HEK293 (cell line): Measurements from ENCODE around the gene CHD1L.

Experiments
- CTCF ChIA-PET: fragments of 350-600 bp; formaldehyde crosslinking; extraction: SDS; loops from one replicate; lab custom pipeline; 2021; ENCODE audit warnings: antibody characterized with exemption; lab: Yijun Ruan, JAX
- POLR2A ChIA-PET: fragments of 300-600 bp; formaldehyde crosslinking; extraction: SDS; loops from one replicate; lab custom pipeline; 2020; ENCODE audit warnings: antibody characterized with exemption, inconsistent platforms; lab: Yijun Ruan, JAX
- H3K27ac ChIP-seq: fragments of 200-500 bp; sonication (Bioruptor generic); 2 replicates; pipeline ENCODE4 v1.5.1; 2014; ENCODE audit warnings: low read depth, low read length, control low read depth, inconsistent platforms; ENCODE audit errors: extremely low read depth
- H3K36me3 ChIP-seq, 2 experiments: fragments of 200-500 bp in 1 of 2; sonication (Bioruptor generic) in 1 of 2; 1 replicate in 1 of 2; 2 replicates in 1 of 2; pipeline ENCODE4 v1.5.1; 2014 to 2017; ENCODE audit warnings: inconsistent platforms in 2 of 2, low read length in 2 of 2; ENCODE audit not compliant: control insufficient read depth in 2 of 2, insufficient read depth in 1 of 2
- H3K4me1 ChIP-seq: fragments of 200-500 bp; sonication (Bioruptor generic); 2 replicates; pipeline ENCODE4 v1.5.1; 2014; ENCODE audit warnings: mild to moderate bottlenecking, low read length, inconsistent platforms; ENCODE audit not compliant: control insufficient read depth, insufficient read depth
- H3K4me3 ChIP-seq: 2 replicates; pipeline ENCODE4 v1.5.1; 2011; ENCODE audit warnings: low read depth, mild to moderate bottlenecking, control low read depth, low read length, moderate library complexity
- H3K9me3 ChIP-seq: fragments of 200-500 bp; sonication (Bioruptor generic); 2 replicates; pipeline ENCODE4 v1.5.1; 2014; ENCODE audit warnings: low read depth, low read length, inconsistent platforms; ENCODE audit not compliant: control insufficient read depth, insufficient read depth
- GLIS1 ChIP-seq: fragments of 450-650 bp; formaldehyde crosslinking; IDR thresholded peaks from 2 replicates; pipeline ENCODE4 v1.5.1; 2016; ENCODE audit warnings: missing biosample characterization, missing genetic modification characterization
- KLF10 ChIP-seq: fragments of 450-650 bp; IDR thresholded peaks from 2 replicates; pipeline ENCODE4 v1.5.1; 2018; ENCODE audit warnings: missing biosample characterization, mild to moderate bottlenecking, missing genetic modification characterization
- MYNN ChIP-seq: fragments of 450-650 bp; formaldehyde crosslinking; IDR thresholded peaks from 2 replicates; pipeline ENCODE4 v1.5.1; 2016; ENCODE audit warnings: missing biosample characterization, missing genetic modification characterization, borderline replicate concordance
- REST ChIP-seq: fragments of 450-650 bp; formaldehyde crosslinking; IDR thresholded peaks from 2 replicates; pipeline ENCODE4 v1.5.1; 2016; ENCODE audit warnings: missing biosample characterization, missing genetic modification characterization
- SETDB1 ChIP-seq: IDR thresholded peaks from one replicate; pipeline ENCODE4 v1.6.1; 2017; ENCODE audit warnings: mild to moderate bottlenecking, low read length, moderate library complexity, mixed read lengths; ENCODE audit not compliant: insufficient read length
- SP7 ChIP-seq: fragments of 450-650 bp; formaldehyde crosslinking; IDR thresholded peaks from 2 replicates; pipeline ENCODE4 v1.5.1; 2016; ENCODE audit warnings: missing biosample characterization, missing genetic modification characterization
- TRIM28 ChIP-seq: IDR thresholded peaks from 2 replicates; pipeline ENCODE4 v1.6.1; 2011; ENCODE audit warnings: low read length, control low read depth, borderline replicate concordance
- ZNF23 ChIP-seq: fragments of 450-650 bp; formaldehyde crosslinking; IDR thresholded peaks from 2 replicates; pipeline ENCODE4 v1.5.1; 2016; ENCODE audit warnings: missing biosample characterization, missing genetic modification characterization, borderline replicate concordance
- ZNF311 ChIP-seq: fragments of 450-650 bp; formaldehyde crosslinking; IDR thresholded peaks from 2 replicates; pipeline ENCODE4 v1.5.1; 2017; ENCODE audit warnings: missing biosample characterization, missing genetic modification characterization, borderline replicate concordance
- ZNF398 ChIP-seq: fragments of 450-650 bp; formaldehyde crosslinking; IDR thresholded peaks from 2 replicates; pipeline ENCODE4 v1.5.1; 2017; ENCODE audit warnings: missing biosample characterization, missing genetic modification characterization
- ZNF521 ChIP-seq: fragments of 450-650 bp; formaldehyde crosslinking; IDR thresholded peaks from 2 replicates; pipeline ENCODE4 v1.5.1; 2017; ENCODE audit warnings: missing biosample characterization, mild to moderate bottlenecking, missing genetic modification characterization
- ZNF639 ChIP-seq: fragments of 450-650 bp; formaldehyde crosslinking; IDR thresholded peaks from 2 replicates; pipeline ENCODE4 v1.5.1; 2016; ENCODE audit warnings: missing biosample characterization, missing genetic modification characterization
- ZNF791 ChIP-seq: fragments of 450-650 bp; formaldehyde crosslinking; IDR thresholded peaks from 2 replicates; pipeline ENCODE4 v1.5.1; 2016; ENCODE audit warnings: missing biosample characterization, missing genetic modification characterization
- ZXDB ChIP-seq: fragments of 450-650 bp; formaldehyde crosslinking; IDR thresholded peaks from 2 replicates; pipeline ENCODE4 v1.5.1; 2016; ENCODE audit warnings: missing biosample characterization, missing genetic modification characterization
- TF ChIP-seq, protein P1 (sequence below): IDR thresholded peaks from 2 replicates; pipeline ENCODE4 v1.6.1; 2011; ENCODE audit warnings: mild to moderate bottlenecking, low read depth, low read length, borderline replicate concordance
- TF ChIP-seq, protein P2 (sequence below): fragments of 450-650 bp; formaldehyde crosslinking; conservative IDR thresholded peaks from 2 replicates; pipeline ENCODE4 v1.5.1; 2016; ENCODE audit warnings: low read depth, missing biosample characterization, missing genetic modification characterization
- TF ChIP-seq, protein P3 (sequence below): fragments of 450-650 bp; formaldehyde crosslinking; IDR thresholded peaks from 2 replicates; pipeline ENCODE4 v1.5.1; 2016; ENCODE audit warnings: missing biosample characterization, missing genetic modification characterization

Gene CHD1L

GRCh38 chr1:147238053-147238902 is 4.2 kb upstream of the CHD1L start:
- no peak overlapping the region for H3K27ac ChIP-seq
- no peaks in the 10 kb centered on the region for H3K36me3 ChIP-seq
- POLR2A ChIA-PET = no interaction called here
- no peaks in the 10 kb centered on the region for H3K4me1 ChIP-seq
- CTCF ChIA-PET = interaction anchor here (0.5 to 0.6 kb wide), 2 partner anchors 13 to 152 kb away, joined by 3 read pairs; partner anchors contain the start of gene FMO5
- H3K4me3 ChIP-seq = no peak overlapping the region
- TF ChIP-seq KLF10 (tag by site-specific recombination) (no peak), ZNF311 (tag by site-specific recombination) (no peak), SP7 (no peak), MYNN (no peak), ZNF23 (tag by site-specific recombination) (no peak), ZNF521 (tag by site-specific recombination) (no peak), ZXDB (tag by site-specific recombination) (no peak), TRIM28 (no peak), REST (tag by site-specific recombination) (no peak), GLIS1 (tag by site-specific recombination) (no peak)
- TF ChIP-seq, protein P1, sequence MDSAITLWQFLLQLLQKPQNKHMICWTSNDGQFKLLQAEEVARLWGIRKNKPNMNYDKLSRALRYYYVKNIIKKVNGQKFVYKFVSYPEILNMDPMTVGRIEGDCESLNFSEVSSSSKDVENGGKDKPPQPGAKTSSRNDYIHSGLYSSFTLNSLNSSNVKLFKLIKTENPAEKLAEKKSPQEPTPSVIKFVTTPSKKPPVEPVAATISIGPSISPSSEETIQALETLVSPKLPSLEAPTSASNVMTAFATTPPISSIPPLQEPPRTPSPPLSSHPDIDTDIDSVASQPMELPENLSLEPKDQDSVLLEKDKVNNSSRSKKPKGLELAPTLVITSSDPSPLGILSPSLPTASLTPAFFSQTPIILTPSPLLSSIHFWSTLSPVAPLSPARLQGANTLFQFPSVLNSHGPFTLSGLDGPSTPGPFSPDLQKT = no peak
- no peaks in the 10 kb centered on the region for H3K9me3 ChIP-seq

- H3K27ac ChIP-seq = no peak overlapping the region
- H3K4me3 ChIP-seq = no peak overlapping the region
- POLR2A ChIA-PET = no interaction called here
- no peaks in the 10 kb centered on the region for H3K36me3 ChIP-seq
- H3K9me3 ChIP-seq = no peaks in the 10 kb centered on the region
- no peaks in the 10 kb centered on the region for H3K4me1 ChIP-seq
- CTCF ChIA-PET = interaction anchor here (0.6 kb wide), 1 partner anchor 219 kb away, joined by 4 read pairs; no protein-coding TSS in a partner anchor
- no peak for TF ChIP-seq SETDB1
- no peak for TF ChIP-seq ZNF639 (tag by site-specific recombination)
- TF ChIP-seq, protein P2, sequence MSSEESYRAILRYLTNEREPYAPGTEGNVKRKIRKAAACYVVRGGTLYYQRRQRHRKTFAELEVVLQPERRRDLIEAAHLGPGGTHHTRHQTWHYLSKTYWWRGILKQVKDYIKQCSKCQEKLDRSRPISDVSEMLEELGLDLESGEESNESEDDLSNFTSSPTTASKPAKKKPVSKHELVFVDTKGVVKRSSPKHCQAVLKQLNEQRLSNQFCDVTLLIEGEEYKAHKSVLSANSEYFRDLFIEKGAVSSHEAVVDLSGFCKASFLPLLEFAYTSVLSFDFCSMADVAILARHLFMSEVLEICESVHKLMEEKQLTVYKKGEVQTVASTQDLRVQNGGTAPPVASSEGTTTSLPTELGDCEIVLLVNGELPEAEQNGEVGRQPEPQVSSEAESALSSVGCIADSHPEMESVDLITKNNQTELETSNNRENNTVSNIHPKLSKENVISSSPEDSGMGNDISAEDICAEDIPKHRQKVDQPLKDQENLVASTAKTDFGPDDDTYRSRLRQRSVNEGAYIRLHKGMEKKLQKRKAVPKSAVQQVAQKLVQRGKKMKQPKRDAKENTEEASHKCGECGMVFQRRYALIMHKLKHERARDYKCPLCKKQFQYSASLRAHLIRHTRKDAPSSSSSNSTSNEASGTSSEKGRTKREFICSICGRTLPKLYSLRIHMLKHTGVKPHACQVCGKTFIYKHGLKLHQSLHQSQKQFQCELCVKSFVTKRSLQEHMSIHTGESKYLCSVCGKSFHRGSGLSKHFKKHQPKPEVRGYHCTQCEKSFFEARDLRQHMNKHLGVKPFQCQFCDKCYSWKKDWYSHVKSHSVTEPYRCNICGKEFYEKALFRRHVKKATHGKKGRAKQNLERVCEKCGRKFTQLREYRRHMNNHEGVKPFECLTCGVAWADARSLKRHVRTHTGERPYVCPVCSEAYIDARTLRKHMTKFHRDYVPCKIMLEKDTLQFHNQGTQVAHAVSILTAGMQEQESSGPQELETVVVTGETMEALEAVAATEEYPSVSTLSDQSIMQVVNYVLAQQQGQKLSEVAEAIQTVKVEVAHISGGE (tag by site-specific recombination) = no peak
- TF ChIP-seq ZNF791 = no peak
- TF ChIP-seq, protein P3, sequence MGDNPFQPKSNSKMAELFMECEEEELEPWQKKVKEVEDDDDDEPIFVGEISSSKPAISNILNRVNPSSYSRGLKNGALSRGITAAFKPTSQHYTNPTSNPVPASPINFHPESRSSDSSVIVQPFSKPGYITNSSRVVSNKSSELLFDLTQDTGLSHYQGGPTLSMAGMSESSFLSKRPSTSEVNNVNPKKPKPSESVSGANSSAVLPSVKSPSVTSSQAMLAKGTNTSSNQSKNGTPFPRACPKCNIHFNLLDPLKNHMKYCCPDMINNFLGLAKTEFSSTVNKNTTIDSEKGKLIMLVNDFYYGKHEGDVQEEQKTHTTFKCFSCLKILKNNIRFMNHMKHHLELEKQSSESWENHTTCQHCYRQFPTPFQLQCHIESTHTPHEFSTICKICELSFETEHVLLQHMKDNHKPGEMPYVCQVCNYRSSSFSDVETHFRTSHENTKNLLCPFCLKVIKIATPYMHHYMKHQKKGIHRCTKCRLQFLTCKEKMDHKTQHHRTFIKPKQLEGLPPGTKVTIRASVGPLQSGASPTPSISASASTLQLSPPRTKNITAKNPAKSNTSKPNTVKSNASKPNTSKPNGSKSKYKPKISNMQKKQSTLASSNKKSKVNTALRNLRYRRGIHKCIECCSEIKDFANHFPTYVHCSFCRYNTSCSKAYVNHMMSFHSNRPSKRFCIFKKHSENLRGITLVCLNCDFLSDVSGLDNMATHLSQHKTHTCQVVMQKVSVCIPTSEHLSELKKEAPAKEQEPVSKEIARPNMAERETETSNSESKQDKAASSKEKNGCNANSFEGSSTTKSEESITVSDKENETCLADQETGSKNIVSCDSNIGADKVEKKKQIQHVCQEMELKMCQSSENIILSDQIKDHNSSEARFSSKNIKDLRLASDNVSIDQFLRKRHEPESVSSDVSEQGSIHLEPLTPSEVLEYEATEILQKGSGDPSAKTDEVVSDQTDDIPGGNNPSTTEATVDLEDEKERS (tag by site-specific recombination) = no peak
- no peak for TF ChIP-seq ZNF398 (tag by site-specific recombination)
These were observed 3.3 kb upstream of the CHD1L start for GRCh38 chr1:147238925-147239820.
